Activated B cell treated with CpG ODN at 0.5 μM for 24 hours (primary cell): ENCODE measurements around the gene CACNA1E. TPM values are rescaled to one million over a fixed set of nuclear protein-coding genes. Genes with fewer than 3 reads are reported as not detected.

Experiments used
- ATAC-seq: fragments of 200-7000 bp; cut with Tn5 transposase; one replicate; pipeline ENCODE4 v1.10.0; 2021; ENCODE audit warnings: low read depth, mild to moderate bottlenecking, moderate library complexity
- CTCF ChIA-PET: fragments of 350-600 bp; sonication (Branson Sonifier 250); formaldehyde crosslinking; loops from one replicate; lab custom pipeline; 2021; ENCODE audit warnings: antibody characterized with exemption; lab: Charles Lee
- POLR2A ChIA-PET: fragments of 350-600 bp; sonication (Branson Sonifier 250); formaldehyde crosslinking; loops from one replicate; lab custom pipeline; 2021; ENCODE audit warnings: antibody characterized with exemption; lab: Charles Lee
- DNase-seq: peaks from one replicate; pipeline ENCODE4 v3.0.0; 2022
- H3K27ac Mint-ChIP-seq: one replicate; pipeline ENCODE4 v1.8.0; 2020; ENCODE audit warnings: mixed read lengths
- H3K27me3 Mint-ChIP-seq: one replicate; pipeline ENCODE4 v1.8.0; 2021; ENCODE audit warnings: mixed read lengths
- H3K36me3 Mint-ChIP-seq: one replicate; pipeline ENCODE4 v1.8.0; 2021; ENCODE audit warnings: low read depth, mixed read lengths
- H3K4me1 Mint-ChIP-seq: one replicate; pipeline ENCODE4 v1.8.0; 2021; ENCODE audit warnings: mixed read lengths
- H3K4me3 Mint-ChIP-seq: one replicate; pipeline ENCODE4 v1.8.0; 2020; ENCODE audit warnings: mild to moderate bottlenecking, mixed read lengths
- H3K9me3 Mint-ChIP-seq: one replicate; pipeline ENCODE4 v1.8.0; 2020; ENCODE audit warnings: mixed read lengths
- intact Hi-C: fragments of 100-400 bp; cut with micrococcal nuclease; formaldehyde crosslinking; loops from one replicate; pipeline ENCODE4 v1.15.1; 2024
- total RNA-seq: library from RNA; stranded (reverse); gene quantifications from 2 replicates; pipeline ENCODE4 v1.2.3, GENCODE V29; 2022
- TF ChIP-seq, protein P1 (sequence below): fragments of 200-600 bp; IDR thresholded peaks from one replicate; pipeline ENCODE4 v1.8.0; 2022; ENCODE audit warnings: antibody characterized with exemption, mild to moderate bottlenecking

Gene CACNA1E
- total RNA-seq, 1 donor from 2014 or later: 0.91 TPM

DNA sequence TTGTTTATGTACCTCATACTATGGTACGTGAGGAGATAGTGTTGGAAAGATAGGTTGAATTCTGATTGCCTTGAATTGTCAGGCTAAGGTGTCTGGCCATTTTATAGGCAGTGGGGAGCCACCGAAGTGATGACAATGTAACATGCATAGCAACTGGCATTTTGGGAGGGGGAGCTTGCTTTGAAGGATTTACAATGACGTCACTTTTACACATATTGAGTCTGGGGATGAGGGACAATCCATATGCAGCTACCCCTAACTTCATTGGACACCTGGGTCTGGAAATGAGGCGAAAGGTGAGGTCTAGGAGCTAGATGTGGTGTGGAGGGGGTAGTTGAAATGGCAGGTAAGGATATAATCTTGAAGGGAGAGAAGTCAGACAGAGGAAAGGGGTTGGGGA is 7.7 kb upstream of the CACNA1E start:
- Mint-ChIP-seq H3K27ac (no peak overlapping the region), H3K4me1 (no peaks in the 10 kb centered on the region), H3K36me3 (no peaks in the 10 kb centered on the region), H3K27me3 (peaks cover 10% of the 10 kb centered on the region), H3K9me3 (no peaks in the 10 kb centered on the region), H3K4me3 (no peak overlapping the region)
- ChIA-PET POLR2A (no interaction called here), CTCF (interaction anchor here (0.5 to 1.4 kb wide), 3 partner anchors 9 to 921 kb away, joined by 3 to 4 read pairs (median 4); no protein-coding TSS in a partner anchor)
- ATAC-seq (no peak), DNase-seq (no peak)
- intact Hi-C loops: no loop called here
- TF ChIP-seq, protein P1, sequence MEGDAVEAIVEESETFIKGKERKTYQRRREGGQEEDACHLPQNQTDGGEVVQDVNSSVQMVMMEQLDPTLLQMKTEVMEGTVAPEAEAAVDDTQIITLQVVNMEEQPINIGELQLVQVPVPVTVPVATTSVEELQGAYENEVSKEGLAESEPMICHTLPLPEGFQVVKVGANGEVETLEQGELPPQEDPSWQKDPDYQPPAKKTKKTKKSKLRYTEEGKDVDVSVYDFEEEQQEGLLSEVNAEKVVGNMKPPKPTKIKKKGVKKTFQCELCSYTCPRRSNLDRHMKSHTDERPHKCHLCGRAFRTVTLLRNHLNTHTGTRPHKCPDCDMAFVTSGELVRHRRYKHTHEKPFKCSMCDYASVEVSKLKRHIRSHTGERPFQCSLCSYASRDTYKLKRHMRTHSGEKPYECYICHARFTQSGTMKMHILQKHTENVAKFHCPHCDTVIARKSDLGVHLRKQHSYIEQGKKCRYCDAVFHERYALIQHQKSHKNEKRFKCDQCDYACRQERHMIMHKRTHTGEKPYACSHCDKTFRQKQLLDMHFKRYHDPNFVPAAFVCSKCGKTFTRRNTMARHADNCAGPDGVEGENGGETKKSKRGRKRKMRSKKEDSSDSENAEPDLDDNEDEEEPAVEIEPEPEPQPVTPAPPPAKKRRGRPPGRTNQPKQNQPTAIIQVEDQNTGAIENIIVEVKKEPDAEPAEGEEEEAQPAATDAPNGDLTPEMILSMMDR: no peak

DNA sequence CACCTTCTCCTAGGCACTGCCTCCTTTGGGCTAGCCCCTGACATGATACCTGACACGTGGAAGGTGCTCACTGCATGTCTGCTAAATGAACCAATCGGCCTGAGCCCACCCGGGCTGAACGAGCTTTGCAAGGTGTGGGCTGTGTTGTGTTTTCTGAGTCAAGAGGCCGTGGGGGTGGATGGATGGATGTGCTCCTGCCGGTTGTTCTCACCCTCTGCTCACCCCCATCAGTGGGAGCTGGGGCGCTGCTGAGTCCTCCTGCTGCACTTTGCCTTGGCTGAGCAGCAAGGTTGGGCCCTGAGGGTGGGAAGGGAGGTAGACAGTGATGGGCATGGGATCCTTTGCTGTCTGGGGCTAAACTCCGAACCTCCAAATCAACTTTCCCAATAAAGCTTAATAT is 6.7 kb upstream of the CACNA1E start:
- ATAC-seq (no peak), DNase-seq (no peak)
- H3K4me1 Mint-ChIP-seq: no peaks in the 10 kb centered on the region
- no peak overlapping the region for H3K4me3 Mint-ChIP-seq
- intact Hi-C loops: no loop called here
- TF ChIP-seq, protein P1: no peak
- no peak overlapping the region for H3K27ac Mint-ChIP-seq
- POLR2A ChIA-PET: no interaction called here
- H3K9me3 Mint-ChIP-seq: no peaks in the 10 kb centered on the region
- no peaks in the 10 kb centered on the region for H3K36me3 Mint-ChIP-seq
- H3K27me3 Mint-ChIP-seq: peaks cover 12% of the 10 kb centered on the region
- CTCF ChIA-PET: interaction anchor here (1.4 to 5.8 kb wide), 3 partner anchors 199 to 920 kb away, joined by 3 to 56 read pairs (median 50); no protein-coding TSS in a partner anchor

DNA sequence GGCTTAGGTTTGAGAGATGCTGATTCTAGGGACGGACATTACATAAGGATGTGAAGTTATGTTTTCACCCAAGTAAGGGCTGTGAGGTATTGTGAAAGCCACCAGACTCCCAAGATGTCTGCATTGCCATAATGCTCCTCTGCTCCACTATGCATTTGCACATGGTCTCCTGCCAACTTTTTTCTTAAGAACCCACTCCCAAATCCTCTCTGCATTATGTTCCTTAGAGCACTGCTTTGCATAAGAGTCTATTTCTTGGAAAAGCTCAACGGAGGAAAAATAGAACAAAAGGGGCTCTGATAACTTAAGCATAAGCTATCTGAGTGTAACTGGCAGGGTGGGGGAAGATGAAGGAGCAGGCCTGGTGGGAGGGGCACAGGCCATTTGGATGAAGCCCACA is 5.0 kb upstream of the CACNA1E start:
- Mint-ChIP-seq H3K4me1 (peaks cover 9% of the 10 kb centered on the region), H3K9me3 (no peaks in the 10 kb centered on the region), H3K4me3 (no peak overlapping the region), H3K27me3 (peaks cover 16% of the 10 kb centered on the region), H3K36me3 (no peaks in the 10 kb centered on the region), H3K27ac (no peak overlapping the region)
- intact Hi-C loops: no loop called here
- TF ChIP-seq, protein P1: no peak
- ATAC-seq (no peak), DNase-seq (no peak)
- ChIA-PET CTCF (interaction anchor here (0.9 to 5.8 kb wide), 9 partner anchors 26 to 919 kb away, joined by 3 to 56 read pairs (median 12); no protein-coding TSS in a partner anchor), POLR2A (no interaction called here)

DNA sequence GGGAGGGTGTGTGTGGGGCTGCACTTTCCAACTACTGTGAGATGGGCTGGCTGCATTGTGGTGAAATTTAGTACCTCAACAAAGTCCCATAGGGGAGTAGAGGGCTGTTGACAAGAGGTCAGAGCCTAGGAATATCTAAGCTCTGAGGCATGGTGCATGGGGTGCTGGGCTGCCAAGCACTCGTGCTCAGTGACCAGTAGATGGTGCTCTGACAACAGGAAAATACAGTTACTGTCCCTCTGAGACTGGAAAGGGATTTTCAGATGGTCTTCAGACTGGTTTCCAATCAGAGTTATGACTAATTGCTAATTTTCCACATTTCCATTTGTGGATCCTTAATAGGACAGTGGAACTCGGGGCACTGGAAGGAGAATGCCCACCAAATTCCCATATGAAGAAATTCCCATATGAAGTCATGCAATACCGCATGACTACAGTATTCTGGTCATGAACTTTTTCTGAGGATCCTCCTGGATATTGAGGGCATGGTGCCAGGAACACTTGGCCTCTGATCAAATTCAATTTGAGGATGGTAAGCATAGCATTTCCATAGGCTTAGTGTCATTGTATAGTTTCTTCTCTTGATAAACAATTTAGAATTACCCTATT is 4.1 kb upstream of the CACNA1E start:
- no peak overlapping the region for H3K4me3 Mint-ChIP-seq
- ATAC-seq (peak; percentile 58), DNase-seq (no peak)
- intact Hi-C loops: loop anchor here (1.0 kb wide), 4 partner anchors 197 to 917 kb away; no protein-coding TSS in a partner anchor
- CTCF ChIA-PET: interaction anchor here (0.7 to 5.8 kb wide), 16 partner anchors 9 to 918 kb away, joined by 3 to 56 read pairs (median 6); no protein-coding TSS in a partner anchor
- H3K4me1 Mint-ChIP-seq: peaks cover 16% of the 10 kb centered on the region
- H3K27me3 Mint-ChIP-seq: peaks cover 25% of the 10 kb centered on the region
- POLR2A ChIA-PET: no interaction called here
- H3K36me3 Mint-ChIP-seq: no peaks in the 10 kb centered on the region
- no peaks in the 10 kb centered on the region for H3K9me3 Mint-ChIP-seq
- H3K27ac Mint-ChIP-seq: no peak overlapping the region
- TF ChIP-seq, protein P1: peak; percentile 35

DNA sequence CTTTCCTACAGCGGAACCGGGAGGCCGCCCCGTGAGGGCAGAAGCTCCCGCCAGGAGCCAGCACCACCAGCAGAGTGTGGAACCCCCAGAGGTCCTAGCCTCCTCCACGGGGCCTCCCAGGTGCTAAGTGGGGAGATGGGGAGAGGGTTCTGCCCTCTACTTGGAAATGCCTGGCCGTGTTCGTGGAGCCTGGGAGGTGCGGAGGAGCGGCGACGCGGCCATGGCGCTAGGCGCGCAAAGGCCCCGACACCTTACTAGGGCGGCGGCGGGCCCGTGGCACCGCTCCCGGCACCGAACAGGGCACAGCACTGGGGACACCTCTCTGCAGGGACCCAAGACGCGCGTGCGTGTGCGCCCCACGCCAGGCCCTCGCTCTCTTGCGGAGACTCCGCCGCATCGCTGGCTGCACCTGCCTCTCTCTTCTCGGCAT is 1.3 kb upstream of the CACNA1E start:
- Mint-ChIP-seq H3K27me3 (peaks cover 51% of the 10 kb centered on the region), H3K36me3 (no peaks in the 10 kb centered on the region), H3K9me3 (no peaks in the 10 kb centered on the region), H3K4me3 (no peak overlapping the region), H3K27ac (no peak overlapping the region), H3K4me1 (peaks cover 30% of the 10 kb centered on the region)
- CTCF ChIA-PET: interaction anchor here (1.4 to 5.8 kb wide), 2 partner anchors 22 to 193 kb away, joined by 3 to 56 read pairs; no protein-coding TSS in a partner anchor
- TF ChIP-seq, protein P1: no peak
- intact Hi-C loops: no loop called here
- POLR2A ChIA-PET: no interaction called here
- ATAC-seq (no peak), DNase-seq (no peak)
